DMS79 (cell line): ENCODE data around the gene DMAC2.
"Not testable (repeated sequence)": the region's sequence is repeated elsewhere in the genome, so short reads cannot be mapped to it uniquely, and the experiment has no call there.

ENCODE experiments used
- DNase-seq: peaks from one replicate; lab custom pipeline; 2025; lab: John Stamatoyannopoulos, UW

The DMAC2 gene

DNA sequence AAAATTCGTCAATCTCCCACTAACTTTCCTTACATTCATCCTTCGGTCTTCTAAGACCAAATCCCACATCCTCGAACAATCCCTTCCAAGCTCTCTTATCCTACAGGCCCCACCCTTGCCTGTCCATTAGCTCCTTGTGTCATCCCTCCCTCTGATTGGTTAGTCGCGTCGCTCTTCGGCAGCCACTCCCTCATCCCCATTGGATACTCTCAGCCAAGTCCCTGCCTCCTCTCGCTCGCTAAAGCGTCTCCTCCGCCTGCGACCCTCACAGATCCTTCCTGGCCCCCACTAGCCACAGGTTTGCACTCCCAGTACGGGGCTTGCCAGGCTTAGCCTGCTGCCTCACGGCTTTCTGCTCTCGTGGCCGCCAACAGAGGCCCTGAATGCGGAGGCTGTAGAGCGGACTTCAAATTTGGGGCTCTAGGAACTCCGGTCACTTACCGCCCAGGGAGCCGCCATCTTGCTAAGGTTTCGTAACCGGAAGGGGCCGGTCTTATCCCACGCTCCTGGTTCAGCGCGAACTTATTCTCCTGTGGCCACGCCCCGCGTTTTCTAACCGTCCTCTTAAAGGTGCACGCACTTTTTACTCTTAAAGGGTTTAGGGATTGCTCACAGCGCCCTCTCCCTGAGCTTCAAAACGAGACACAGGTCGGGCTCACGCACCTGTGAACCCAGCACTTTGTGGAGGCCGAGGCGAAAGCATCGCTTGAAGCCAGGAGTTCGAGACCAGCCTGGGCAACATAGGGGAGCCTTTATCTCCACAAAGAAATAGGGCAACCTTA is at the start of gene DMAC2:
Gene DMAC2, minus strand, starts transcription at position 472 of the 782 bp plus-strand sequence. Its CDS starts 13 bp downstream, at position 459.
- peak; percentile 97 for DNase-seq

DNA sequence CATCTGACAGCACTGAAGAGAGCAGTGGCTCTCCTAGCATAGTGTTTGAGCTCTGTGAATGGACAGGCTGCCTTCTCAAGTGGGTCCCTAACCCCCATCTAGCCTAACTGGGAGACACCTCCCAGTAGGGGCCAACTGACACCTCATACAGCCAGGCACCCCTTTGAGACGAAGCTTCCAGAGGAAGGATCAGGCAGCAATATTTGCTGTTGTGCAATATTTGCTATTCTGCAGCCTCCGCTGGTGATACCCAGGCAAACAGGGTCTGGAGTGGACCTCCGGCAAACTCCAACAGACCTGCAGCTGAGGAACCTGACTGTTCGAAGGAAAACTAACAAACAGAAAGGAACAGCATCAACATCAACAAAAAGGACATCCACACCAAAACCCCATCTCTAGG is 47.2 kb upstream of the DMAC2 start:
- DNase-seq: not testable (repeated sequence)

DNA sequence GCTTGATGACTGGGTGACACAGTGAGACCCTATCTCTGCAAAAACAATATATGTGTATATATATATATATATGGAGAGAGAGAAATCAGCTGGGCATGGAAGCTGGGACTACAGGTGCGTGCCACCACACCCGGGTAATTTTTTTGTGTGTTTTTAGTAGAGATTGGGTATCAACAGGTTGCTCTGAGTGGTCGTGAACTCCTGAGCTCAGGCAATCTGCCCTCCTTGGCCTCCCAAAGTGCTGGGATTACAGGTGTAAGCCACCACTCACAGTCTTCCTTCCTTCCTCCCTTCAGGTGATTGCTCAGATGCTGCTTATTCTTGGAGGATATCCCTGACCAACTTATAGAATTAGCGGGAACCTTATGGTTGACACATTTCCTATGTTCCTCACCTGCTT is 45.1 kb upstream of the DMAC2 start:
- no peak for DNase-seq

DNA sequence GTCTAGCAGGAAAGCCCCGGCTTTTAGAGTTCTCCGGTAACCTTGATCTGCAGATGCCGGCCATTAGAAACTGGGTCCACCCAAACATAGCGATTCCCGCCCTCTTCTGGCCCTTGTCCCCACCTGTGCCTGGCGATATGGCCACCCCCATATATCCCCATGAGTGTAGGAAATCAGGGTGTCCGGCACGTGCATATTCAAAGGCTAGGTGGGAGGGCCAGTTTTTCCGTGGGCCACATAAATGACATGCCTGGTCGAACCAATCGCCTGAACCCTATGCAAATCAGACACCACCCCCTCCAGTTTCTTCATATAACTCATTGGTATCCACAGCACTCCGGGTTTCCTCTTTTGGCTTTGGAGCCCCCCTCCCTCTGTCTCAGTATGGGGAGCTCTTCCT is 40.6 kb upstream of the DMAC2 start:
- no peak for DNase-seq

DNA sequence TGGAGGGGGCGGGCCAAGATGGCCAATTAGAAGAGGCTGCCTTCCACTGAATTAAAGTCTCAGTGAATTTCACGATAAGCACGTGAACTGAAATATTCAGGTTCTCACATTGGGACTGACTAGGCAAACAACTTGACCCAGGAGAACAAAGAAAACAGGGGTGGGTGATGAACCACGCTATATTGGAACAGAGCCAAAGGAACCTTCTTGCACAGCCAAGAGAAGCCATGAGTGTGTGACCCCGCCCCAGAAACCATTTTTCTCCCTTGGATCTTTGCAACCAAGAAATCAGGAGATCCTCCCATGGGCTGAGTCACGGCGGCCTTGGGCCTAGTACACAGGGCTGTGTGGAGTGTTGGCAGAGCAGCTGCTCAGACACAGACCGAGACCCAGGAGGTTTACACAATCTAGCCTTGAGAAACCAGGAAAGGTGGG is 40.1 kb upstream of the DMAC2 start:
- no peak for DNase-seq

DNA sequence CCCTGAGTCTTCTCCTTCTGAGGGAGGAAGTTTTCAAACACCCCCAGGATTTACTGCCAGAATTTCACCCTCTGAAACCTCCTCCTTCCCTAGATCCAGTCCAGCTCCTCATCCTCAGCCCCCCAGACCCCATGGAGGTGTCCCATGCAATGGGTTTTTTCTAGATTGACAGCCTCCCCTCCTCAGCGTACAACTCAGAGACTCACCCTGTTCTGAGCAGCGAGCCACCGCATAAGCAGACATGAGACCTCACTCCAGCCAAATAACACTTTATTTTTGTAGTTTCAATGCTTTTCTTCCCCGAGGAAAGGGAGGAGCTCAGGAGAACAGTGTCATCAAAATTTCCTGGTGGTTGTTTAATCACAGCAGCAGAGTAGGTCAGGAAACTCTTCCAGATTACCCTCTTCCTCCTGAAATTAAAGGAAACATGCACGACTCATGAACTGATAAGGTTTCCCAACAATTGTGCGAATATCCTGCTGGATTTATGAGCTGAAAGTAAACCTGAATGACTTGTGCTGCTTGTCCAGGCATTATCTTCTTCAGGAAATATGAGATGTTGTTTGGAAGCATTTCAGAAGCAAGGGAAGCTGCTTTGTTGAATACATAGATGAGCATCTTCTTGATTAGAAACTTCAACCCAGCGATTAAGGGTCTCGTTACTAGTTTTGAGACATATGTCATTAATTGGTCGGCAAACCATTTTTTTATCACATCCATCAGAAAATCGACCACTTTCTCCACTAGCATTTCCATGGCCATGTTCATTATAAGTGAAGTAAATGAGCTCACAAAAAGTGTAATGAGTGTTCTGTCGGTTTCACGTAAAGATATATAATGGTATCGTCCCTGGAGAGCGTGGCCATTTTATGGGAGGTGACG is 39.4 kb upstream of the DMAC2 start:
- DNase-seq: no peak

DNA sequence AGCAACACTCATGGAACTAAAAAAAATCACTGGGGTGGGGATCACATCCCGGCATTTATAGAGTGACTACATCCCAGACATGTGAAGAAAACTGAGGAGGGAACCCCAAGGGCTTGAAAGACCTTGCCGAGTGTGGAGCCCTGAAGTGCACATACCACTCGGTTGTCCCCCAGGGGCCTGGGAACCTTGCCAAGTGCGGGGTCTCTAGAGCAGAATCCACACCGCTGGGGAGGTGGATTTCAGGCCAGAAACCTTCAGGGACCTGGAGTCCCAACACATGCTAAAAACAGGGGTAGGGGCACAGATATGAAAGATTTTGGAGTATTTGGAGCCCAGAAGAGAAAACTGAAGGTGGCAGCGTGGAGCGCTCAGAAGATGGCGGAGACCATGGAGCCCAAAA is 38.5 kb upstream of the DMAC2 start:
- DNase-seq: no peak

DNA sequence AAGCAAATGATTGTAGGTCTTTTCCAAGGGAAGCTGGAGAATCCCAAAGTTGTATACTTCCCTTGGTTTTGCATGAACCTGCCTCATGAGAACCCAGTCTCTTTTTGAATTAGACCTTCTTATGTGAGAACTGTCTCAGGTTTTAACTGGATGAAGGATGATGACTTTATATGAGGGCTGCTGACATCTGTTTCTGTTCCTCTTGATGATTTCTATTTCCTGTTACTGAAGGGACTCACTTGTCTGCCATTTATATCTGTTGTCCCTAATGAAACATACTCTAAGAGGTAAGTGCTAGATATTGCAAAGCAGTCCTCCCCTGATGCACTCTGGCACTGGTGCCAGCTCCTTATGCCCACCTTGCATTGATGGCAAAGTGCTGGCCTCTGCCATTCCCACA is 36.9 kb upstream of the DMAC2 start:
- no peak for DNase-seq

DNA sequence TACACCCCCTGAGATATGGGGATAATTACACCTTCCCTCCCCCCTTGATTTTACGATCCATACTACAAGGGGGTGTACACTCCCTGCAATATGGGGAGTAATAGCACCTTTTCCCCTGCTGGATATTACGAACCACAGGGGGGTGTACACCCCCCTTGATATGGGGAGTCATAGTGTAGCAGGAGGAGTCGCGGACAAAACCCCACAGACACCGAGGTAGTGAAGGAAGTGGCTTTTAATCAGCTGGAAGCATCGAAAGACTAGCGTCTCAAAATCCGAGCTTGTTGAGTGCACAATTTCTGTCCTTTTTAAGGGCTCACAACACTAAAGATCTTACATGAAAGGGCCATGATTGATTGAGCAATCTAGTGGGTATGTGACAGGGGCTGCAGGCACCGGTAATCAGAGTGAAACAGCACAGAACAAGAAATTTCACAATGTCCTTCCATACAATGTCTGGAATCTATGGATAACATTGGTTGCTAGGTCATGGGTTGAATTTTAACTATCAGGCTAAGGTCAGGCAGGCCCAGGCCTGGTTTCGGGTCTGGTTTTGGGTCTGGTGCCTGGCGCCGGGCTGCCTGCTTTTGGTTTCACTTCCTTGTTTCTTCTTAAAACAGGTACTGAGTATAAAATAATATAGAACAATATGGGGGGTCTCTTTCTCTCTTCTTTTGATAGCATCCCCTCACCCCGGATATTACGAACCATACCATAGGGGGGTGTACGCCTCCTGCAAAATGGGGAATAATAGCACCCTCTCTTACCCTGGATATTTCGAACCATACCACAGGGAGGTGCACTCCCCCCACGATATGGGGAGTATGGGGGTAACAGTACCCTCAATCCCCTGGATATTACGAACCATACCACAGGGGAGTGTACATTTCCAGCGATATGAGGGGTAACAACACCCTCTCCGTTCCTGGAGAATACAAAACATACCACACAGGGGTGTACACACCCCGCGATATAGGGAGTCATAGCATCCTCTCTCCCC is 23.8 kb upstream of the DMAC2 start:
- not testable (repeated sequence) for DNase-seq

DNA sequence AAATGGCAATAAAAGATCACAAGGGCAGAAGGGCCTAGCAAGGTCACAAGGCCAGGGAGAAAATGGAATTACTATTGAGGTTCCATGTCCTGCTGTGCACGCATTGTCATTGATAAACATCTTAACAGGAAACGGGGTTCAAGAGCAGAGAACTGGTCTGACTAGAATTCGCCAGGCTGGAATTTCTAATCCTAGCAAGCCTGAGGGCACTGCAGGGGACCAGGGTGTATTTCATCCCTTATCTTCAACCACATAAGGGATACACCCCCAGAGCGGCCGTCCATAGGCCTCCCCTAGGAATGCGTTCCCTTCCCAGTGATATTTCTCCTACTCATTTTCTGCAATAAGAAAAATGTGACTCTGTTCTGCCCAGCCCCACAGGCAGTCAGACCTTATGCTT is 22.8 kb upstream of the DMAC2 start:
- DNase-seq: no peak

DNA sequence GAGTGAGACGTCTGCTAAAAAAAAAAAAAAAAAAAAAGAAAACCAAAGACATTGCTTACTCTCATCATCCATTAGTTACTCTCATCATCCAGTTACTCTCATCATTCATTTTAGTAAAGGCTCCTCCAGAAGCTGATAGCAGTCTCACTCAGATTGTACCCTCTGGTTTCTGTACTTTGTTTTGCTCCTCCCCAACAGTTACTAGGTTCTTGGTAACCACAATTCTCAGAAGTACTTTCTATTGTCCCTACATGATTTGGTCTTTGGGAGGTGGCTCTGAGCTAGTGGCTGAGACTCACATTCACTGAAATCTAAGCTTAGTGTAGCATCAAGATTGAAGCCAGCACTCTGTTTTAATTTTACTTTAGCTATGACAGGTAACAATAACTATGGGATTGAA is 17.5 kb upstream of the DMAC2 start:
- DNase-seq: no peak

DNA sequence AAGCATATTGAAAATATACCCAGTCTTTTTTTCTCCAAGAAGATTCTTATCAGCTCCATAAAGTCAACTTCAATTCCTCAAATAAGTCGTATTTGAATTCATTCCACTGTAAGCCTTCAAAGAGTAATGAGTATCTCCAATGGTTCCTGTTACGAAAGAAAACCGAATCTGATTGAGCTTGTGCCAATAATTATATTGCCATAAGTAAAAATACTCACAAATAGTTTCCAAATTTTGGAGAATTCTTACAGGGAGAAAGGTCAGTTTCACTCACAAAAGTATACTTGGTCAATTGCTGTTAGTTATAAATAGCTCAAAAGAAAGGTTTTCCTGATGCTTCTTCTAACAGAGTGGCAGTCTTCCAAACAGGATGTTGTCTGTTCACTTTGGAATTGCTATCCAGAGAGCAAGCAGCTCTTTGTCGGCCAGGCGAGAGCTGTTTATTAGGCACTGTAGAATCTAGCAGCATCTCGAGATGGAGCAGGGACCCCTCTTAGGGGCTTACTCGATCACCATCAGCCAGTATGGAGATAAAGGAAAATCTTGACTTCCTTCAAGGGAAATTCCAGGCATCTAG is 16.7 kb upstream of the DMAC2 start:
- DNase-seq: no peak

DNA sequence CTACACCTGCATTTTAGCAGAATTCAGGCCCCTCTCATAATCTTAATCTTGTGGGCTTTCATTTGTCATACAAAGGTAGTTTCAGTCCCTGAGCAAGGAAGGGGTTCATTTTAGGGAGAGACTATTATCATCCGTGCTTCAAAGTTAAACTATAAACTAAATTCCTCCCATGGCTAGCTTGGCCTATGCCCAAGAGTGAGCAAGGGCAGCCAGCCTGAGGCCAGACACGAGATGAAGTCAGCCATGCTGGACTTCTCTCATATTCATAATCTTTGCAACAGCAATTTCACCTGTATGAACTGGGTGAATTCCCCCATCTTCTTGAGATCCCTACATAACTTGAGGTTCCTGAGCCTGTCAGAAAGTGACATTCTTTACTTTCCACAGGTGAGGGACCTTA is 16.2 kb upstream of the DMAC2 start:
- no peak for DNase-seq

DNA sequence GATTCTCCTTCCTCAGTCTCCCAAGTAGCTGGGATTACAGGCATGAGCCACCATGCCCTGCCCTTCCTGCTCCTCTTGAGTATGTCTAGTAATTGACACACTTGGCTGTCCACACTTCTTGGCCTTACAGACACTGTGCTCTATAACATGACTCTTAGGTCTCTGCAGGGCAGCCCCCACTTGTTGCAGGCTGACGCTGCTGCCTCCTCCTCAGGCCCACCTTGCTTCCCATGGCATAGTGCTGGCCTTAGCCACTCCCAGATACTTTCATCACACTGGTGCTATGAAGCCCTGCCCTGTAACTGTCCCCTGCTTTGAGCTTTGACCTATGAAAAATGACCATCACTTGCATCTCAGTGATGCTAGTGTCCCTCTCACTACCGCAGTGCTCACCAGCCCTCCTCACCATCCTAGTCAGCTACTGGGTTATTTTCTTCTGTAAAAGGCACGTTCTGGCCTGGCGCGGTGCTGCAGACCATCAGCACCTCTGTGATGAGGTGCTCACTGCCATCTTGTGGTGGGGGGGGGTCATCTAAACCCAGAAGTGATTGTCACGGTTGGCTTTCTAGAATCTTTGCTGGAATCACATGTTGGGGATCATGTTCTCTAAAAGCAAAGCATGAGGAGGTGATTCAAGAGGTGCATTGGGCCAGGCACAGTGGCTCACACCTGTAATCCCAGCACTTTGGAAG is 13.0 kb upstream of the DMAC2 start:
- DNase-seq: no peak

DNA sequence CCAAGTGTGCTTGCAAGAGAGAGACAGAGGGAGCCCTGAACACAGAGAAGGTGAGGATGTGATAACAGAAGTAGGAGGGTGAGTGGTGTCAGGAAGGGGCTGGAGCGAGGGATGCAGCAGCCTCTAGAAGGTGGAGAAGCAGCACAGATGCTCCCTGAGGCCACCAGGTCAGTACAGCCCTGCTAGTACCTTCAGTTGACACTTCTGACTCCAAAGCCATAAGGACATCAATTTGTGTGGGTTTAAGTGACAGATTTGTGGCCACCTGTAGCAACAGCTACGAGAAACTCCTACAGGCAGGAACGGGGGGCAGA is 10.1 kb upstream of the DMAC2 start:
- DNase-seq: no peak

DNA sequence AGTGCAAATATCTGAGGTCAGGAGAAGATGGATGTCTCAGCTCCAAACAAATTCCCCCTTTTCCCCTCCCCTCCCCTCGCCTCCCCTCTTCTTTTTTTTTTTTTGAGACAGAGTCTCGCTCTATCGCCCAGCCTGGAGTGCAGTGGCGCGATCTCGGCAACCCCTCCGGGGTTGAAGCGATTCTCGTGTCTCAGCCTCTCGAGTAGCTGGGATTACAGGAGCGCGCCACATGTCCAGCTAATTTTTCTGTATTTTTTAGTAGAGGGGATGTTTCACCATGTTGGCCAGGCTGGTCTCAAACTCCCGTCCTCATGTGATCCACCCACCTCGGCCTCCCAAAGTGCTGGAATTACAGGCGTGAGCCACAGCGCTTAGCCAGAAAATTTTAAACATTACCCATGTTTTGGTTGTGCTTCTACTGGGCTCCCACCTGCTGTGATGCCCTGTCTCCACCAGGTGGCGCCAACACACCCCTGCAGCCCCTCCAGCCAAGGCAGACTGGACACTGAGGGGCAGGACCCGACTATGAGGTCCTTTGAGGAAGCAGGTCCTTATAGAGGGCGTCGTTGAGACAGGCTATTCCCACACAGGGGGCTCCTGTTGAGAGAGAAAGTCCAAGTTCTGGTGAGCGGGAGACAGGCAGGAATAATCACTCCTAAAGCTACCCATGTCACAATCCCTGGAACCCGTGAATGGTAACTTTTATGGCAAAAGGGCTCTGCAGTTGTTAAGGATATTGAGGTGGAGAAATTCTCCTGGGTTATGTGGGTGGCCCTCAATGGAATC is 9.6 kb upstream of the DMAC2 start:
- peak; percentile 45 for DNase-seq

DNA sequence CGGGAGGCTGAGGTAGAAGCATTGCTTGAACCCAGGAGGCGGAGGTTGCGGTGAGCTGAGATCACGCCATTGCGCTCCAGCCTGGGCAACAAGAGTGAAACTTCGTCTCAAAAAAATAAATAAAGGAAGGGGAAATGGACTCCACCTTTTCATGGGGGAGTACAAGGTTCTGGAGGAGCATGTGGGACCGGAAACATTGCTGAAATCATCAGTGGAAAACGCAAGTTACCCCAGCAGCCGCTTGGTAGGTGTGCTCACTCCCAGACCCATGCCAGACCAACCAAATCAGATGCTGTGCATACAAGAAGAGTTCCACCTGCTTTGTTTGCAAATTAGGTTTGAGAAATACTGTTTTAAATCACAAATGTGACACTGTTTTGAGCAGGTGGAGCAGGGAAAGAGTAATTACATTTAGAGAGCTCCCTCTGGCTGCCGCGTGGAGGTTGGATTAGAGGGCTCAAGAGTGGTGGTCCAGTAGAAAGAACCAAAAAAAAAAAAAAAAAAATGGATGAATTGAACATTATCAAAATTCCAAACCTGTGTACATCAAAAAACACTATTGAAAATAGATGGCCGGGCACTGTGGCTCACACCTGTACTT is 8.1 kb upstream of the DMAC2 start:
- DNase-seq: no peak

DNA sequence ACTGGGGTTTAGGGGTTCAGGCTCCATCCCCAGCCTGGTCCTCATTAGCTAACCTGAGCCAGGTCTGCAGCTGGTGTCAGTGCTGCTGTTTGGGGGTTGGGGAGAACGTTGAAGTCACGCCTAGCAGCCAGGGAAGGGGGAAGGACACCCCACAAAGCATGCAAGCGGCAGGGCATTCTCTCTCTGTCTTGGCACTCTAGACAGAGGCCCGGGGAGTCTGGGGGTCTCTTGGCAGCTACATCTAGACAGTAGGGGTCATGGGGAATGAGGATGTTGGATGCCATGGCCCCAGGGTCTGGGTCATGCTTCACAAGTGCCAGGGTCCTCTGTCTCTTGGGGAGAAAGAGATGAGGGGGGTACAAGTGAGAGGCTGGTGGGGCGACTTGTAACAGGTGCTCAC is 5.9 kb upstream of the DMAC2 start:
- DNase-seq: no peak

DNA sequence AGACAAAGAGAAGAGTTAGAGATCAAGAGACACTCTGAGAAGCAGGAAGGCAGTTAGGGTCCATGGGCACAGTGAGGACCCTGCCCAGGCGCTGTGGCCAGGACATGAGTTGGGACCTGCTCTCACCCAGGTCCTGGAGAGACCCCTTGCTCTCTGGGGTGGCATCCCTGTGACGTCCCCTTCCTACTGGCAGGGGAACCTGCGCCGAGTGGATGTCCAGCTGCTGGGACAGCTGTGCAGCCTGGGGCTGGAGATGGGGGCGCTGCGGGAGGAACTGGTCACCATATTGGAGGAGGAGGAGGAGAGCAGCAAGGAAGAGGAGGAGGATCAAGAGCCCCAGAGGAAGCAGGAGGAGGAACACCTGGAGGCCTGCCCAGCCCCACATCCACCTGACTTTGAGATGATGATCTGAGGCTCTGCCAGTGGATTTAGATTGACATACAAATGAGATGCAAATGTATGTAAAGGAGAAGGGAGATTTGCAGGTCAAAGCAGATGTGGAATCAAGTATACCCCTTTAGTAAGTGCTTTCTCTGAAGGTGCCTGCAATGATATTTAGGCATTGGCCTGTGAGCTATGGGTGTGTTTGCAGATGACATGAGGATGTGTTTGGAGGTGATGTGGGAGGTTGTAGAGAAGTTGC is 4.2 kb upstream of the DMAC2 start:
- no peak for DNase-seq
